GM19240 (cell line): Measurements from ENCODE around the gene ASNS.

Source experiments
- DNase-seq: peaks from one replicate; pipeline ENCODE4 v3.0.0; 2011; ENCODE audit warnings: low spot score; ENCODE audit not compliant: insufficient read length

ASNS gene

GRCh38 chr7:97844036-97844435 lies 28.2 kb downstream of the ASNS start:
- DNase-seq: no peak

- no peak for DNase-seq
Measured at GRCh38 chr7:97842772-97843345, 29.3 kb downstream of the ASNS start.

- no peak for DNase-seq
Measured at GRCh38 chr7:97842006-97842405, 30.2 kb downstream of the ASNS start.

DNA sequence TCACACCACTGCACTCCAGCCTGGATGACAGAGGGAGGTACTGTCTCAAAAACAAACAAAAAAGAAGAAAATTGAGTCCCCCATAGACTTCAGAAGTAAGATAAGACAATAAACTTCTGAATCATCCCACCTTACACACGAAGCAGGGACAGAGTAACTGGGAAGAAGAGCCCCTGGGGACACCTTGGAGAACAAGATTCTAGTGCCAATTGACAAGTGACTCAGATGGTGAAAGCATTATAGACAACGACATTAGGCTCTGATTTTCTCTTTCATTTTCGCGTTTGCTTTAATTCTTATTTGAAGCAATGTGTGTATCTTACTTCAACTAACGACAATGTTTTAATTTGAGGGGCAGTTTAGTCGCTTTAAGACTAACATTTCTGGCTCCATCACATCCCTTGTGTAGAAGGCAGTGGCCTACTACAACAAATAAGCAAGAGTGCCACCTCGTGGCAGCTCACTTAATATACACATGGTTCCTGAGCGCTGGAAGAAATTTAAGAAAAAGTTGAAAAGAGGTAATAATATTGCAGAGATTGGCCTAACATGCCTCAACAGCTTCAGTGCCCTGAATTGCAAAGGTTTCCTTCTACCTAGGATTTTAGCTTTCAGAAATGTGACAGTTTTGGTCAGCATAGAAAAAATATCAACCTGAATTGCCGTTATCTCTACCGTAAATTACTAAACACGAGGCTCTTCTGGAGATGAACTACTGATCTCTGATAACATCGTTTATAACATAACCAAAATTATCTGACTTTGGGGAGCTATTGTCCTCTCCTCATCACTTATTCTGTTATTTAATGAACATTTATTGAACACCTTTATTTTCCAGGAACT lies 36.7 kb downstream of the ASNS start:
- no peak for DNase-seq

DNA sequence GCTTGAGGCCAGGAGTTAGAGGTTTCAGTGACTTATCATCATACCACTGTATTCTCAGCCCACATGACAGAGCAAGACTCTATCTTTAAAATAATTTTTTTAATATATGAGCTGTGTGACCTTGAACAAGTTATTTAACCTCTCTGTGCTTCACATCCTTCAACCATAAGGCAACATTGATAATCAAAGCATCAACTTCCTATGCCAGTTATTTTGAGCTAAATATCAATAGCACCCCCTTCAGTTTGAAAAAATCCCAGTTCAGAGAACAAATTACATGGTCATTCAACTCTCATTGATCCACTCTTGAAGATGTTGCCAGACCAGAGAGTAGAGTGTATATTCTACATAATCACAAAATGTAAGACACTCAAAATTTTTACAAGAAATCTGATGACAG lies 53.0 kb downstream of the ASNS start:
- DNase-seq: no peak

- DNase-seq: no peak
Measured at GRCh38 chr7:97818066-97818663, 54.0 kb downstream of the ASNS start.
